Adrenal gland (tissue), 5 donors: ENCODE results near the gene OPCML.

ENCODE experiments used
- POLR2A ChIP-seq, 2 donors: fragments of 450-650 bp; IDR thresholded peaks; one replicate each; pipeline ENCODE4 v1.6.1; 2017; ENCODE audit warnings: antibody characterized with exemption in 2 of 2, mild to moderate bottlenecking in 2 of 2, moderate library complexity in 1 of 2
- TF ChIP-seq, protein P1 (sequence below), 6 experiments: fragments of 450-650 bp in 4 of 6; fragments of 200-600 bp in 2 of 6; sonication (generic) in 1 of 6; IDR thresholded peaks; 1 replicate in 5 of 6; 2 replicates in 1 of 6; pipeline versions ENCODE4 v1.5.1 to v1.8.0; 2016 to 2021; ENCODE audit warnings: antibody characterized with exemption in 6 of 6, mild to moderate bottlenecking in 2 of 6, moderate library complexity in 1 of 6
- donor health status: DM: no; HTN: no; CAD: no.

DNA sequence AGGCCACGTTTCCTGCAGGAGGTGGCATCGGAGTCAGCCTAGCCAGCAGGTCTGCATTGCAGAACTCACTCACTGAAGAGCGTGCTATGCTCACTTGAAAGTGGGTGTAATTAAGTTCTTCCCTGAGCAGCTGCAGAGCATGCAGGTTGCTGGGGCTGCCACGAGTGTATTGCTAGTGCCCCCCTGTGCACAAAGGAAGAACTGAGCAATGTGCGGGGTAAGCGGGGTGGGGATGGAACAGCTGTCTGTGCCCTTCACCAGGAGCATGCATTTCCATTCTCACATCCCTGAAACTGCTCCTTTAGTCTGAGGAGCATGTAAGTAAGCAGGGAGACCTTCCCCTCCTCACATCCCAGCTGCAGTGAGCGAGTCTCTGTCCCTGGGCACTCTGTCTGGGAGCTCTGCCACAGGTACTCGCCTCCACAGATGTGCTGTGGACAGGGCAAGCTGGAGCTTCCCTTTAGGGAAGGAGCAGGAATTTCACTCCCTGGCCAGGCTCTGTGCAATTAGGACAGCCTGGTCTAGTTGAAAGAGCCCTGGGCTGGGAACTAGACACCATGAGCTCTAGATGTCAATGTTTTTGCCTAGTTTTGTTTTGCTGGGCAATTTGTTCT, 1130.1 kb downstream of the OPCML start:
- TF ChIP-seq POLR2A (IDR thresholded peaks at IDR 0.05), result no peak
- TF ChIP-seq, protein P1, sequence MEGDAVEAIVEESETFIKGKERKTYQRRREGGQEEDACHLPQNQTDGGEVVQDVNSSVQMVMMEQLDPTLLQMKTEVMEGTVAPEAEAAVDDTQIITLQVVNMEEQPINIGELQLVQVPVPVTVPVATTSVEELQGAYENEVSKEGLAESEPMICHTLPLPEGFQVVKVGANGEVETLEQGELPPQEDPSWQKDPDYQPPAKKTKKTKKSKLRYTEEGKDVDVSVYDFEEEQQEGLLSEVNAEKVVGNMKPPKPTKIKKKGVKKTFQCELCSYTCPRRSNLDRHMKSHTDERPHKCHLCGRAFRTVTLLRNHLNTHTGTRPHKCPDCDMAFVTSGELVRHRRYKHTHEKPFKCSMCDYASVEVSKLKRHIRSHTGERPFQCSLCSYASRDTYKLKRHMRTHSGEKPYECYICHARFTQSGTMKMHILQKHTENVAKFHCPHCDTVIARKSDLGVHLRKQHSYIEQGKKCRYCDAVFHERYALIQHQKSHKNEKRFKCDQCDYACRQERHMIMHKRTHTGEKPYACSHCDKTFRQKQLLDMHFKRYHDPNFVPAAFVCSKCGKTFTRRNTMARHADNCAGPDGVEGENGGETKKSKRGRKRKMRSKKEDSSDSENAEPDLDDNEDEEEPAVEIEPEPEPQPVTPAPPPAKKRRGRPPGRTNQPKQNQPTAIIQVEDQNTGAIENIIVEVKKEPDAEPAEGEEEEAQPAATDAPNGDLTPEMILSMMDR (IDR thresholded peaks at IDR 0.05), result peak in 2 of 6 experiments; percentile 3 to 31
